Peyer's patch (tissue), 4 donors: ENCODE data around the gene PDGFC.

Source experiments
- POLR2A ChIP-seq, 2 donors: fragments of 450-650 bp; IDR thresholded peaks; one replicate each; pipeline ENCODE4 v1.5.1; 2017; ENCODE audit warnings: antibody characterized with exemption in 2 of 2, mild to moderate bottlenecking in 2 of 2, moderate library complexity in 2 of 2
- TF ChIP-seq, protein P1 (sequence below), 6 experiments: fragments of 450-650 bp in 4 of 6; fragments of 200-600 bp in 2 of 6; sonication (generic) in 1 of 6; IDR thresholded peaks; one replicate each; pipeline ENCODE4 v1.5.1; 2017 to 2019; ENCODE audit warnings: antibody characterized with exemption in 6 of 6, mild to moderate bottlenecking in 3 of 6, moderate library complexity in 1 of 6

DNA sequence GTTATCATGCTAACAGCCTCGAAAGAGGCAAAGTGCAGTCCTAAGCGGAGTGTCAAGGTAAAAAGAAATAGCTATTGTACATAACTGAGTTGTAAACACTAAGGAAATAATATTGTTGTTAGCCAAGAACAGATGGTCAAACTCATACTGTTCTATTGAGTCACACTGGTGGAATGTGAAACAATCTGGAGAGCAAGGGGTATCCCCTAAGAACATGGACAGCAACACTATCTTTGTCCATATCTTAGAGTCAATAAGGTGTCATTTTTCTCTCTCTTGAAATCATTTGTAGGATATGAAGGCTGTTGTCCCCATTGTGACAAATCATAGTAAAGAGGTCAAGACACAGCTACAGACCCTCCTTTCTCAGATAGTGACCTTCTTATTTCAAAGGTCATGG is 4.5 kb upstream of the PDGFC start:
- TF ChIP-seq, protein P1, sequence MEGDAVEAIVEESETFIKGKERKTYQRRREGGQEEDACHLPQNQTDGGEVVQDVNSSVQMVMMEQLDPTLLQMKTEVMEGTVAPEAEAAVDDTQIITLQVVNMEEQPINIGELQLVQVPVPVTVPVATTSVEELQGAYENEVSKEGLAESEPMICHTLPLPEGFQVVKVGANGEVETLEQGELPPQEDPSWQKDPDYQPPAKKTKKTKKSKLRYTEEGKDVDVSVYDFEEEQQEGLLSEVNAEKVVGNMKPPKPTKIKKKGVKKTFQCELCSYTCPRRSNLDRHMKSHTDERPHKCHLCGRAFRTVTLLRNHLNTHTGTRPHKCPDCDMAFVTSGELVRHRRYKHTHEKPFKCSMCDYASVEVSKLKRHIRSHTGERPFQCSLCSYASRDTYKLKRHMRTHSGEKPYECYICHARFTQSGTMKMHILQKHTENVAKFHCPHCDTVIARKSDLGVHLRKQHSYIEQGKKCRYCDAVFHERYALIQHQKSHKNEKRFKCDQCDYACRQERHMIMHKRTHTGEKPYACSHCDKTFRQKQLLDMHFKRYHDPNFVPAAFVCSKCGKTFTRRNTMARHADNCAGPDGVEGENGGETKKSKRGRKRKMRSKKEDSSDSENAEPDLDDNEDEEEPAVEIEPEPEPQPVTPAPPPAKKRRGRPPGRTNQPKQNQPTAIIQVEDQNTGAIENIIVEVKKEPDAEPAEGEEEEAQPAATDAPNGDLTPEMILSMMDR (IDR thresholded peaks at IDR 0.05): no peak
- no peak for TF ChIP-seq POLR2A (IDR thresholded peaks at IDR 0.05)
